ENCODE data around the gene SLIT3.

The SLIT3 gene

GRCh38 chr5:168887931-168888330, 413.0 kb downstream of the SLIT3 start:
- no peak for DNase-seq (ENCODE audit: low spot score)

- no peak for DNase-seq (ENCODE audit: low spot score)
Observed at GRCh38 chr5:168886157-168886556, 414.8 kb downstream of the SLIT3 start.

- DNase-seq (ENCODE audit: low spot score), result peak; percentile 37
Observed at GRCh38 chr5:168885324-168886120, 415.4 kb downstream of the SLIT3 start.

- no peak for DNase-seq (ENCODE audit: low spot score)
Observed at GRCh38 chr5:168883991-168884390, 416.9 kb downstream of the SLIT3 start.

- DNase-seq (ENCODE audit: low spot score), result no peak
Observed at GRCh38 chr5:168883281-168883741, 417.6 kb downstream of the SLIT3 start.

- no peak for DNase-seq (ENCODE audit: low spot score)
Observed at GRCh38 chr5:168882283-168882682, 418.7 kb downstream of the SLIT3 start.

GRCh38 chr5:168881427-168882149, 419.4 kb downstream of the SLIT3 start:
- DNase-seq (ENCODE audit: low spot score), result no peak

- no peak for DNase-seq (ENCODE audit: low spot score)
Observed at GRCh38 chr5:168879929-168880328, 421.0 kb downstream of the SLIT3 start.

GRCh38 chr5:168879331-168879730, 421.6 kb downstream of the SLIT3 start:
- no peak for DNase-seq (ENCODE audit: low spot score)

GRCh38 chr5:168878135-168878745, 422.7 kb downstream of the SLIT3 start:
- no peak for DNase-seq (ENCODE audit: low spot score)

- DNase-seq (ENCODE audit: low spot score), result no peak
Observed at GRCh38 chr5:168877132-168877892, 423.6 kb downstream of the SLIT3 start.

- DNase-seq (ENCODE audit: low spot score), result no peak
Observed at GRCh38 chr5:168876419-168876818, 424.5 kb downstream of the SLIT3 start.

- DNase-seq (ENCODE audit: low spot score), result no peak
Observed at GRCh38 chr5:168875832-168876231, 425.1 kb downstream of the SLIT3 start.

GRCh38 chr5:168874713-168875380, 426.1 kb downstream of the SLIT3 start:
- DNase-seq (ENCODE audit: low spot score), result no peak

- DNase-seq (ENCODE audit: low spot score), result no peak
Observed at GRCh38 chr5:168872246-168872645, 428.7 kb downstream of the SLIT3 start.

- no peak for DNase-seq (ENCODE audit: low spot score)
Observed at GRCh38 chr5:168870910-168871309, 430.0 kb downstream of the SLIT3 start.

- no peak for DNase-seq (ENCODE audit: low spot score)
Observed at GRCh38 chr5:168869615-168870227, 431.2 kb downstream of the SLIT3 start.

GRCh38 chr5:168867241-168867640, 433.7 kb downstream of the SLIT3 start:
- DNase-seq (ENCODE audit: low spot score), result no peak

GRCh38 chr5:168865968-168866367, 435.0 kb downstream of the SLIT3 start:
- DNase-seq (ENCODE audit: low spot score), result no peak

GRCh38 chr5:168863021-168863420, 437.9 kb downstream of the SLIT3 start:
- no peak for DNase-seq (ENCODE audit: low spot score)

GRCh38 chr5:168860503-168860902, 440.4 kb downstream of the SLIT3 start:
- no peak for DNase-seq (ENCODE audit: low spot score)
